Left cardiac atrium (tissue), 4 donors: ENCODE measurements around the gene YDJC. TPM values are rescaled to one million over a fixed set of nuclear protein-coding genes. Genes with fewer than 3 reads are reported as not detected.

Source experiments
- ATAC-seq, 2 donors: fragments of 200-7000 bp; cut with Tn5 transposase; one replicate each; pipeline ENCODE4 v1.9.1; 2020; ENCODE audit warnings: mild to moderate bottlenecking in 2 of 2, moderate library complexity in 2 of 2
- DNase-seq: peaks from one replicate; pipeline ENCODE4 v3.0.0-alpha.2; 2020
- intact Hi-C, 2 donors: fragments of 100-400 bp; cut with DNase I; formaldehyde crosslinking; loops; one replicate each; pipeline versions ENCODE4 v1.14.1 to v1.15.1; 2022 to 2023
- total RNA-seq, 2 donors: library from RNA; stranded (reverse); fragmentation: NEBNext Ultra II Directional; extraction: Animal tissue kit (Norgen Biotek cat#: 25700); gene quantifications; one replicate each; pipeline ENCODE4 v1.2.1, GENCODE V29; 2021
- donor health status: DM: no; HTN: yes; CAD: no.
- donor health status: DM: no; HTN: yes; CAD: no; lungs with severe emphysema.
- donor health status: DM: yes; HTN: yes; CAD: no.
- donor health status: Dilated cardiomyopathy.

Gene YDJC
- total RNA-seq, 2 donors from 2014 or later, result 5.7 to 6.4 TPM

DNA sequence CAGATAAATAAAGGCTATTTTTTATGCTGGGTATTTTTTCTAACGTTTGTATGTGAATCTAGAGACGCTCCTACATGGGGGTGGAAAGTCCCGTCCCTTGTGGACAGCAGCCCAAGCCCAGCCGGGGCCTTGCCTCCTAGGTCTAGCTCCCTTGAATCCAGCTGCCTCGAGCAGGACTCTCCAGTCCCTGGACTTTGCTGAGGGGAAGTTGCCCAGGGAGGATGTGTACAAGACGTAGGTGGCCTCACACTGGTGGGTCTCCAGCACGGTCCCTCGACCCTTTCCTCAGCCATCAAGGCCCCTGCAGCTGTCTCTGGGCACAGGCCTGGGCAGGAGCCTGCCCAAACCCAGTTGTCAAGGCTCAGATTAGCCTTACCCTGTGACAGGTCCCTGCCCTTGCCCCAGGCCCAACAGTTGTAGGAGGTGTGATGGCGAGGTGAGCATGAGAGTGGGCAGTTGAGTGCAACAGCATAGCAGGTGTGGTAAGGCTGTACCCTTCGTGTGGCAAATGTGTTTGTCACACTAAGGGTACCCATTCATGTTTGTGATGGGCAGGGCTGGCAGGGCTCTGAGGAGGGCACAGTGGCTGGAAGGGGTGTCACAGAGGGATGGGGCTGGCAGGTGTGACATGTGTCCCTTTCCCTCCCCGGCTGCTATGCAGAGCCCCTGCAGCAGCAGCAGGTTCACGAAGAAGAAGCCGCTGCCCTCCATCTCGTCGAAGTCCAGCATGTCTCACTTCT lies 6.1 kb upstream of the YDJC start:
- DNase-seq, result no peak
- intact Hi-C loops, result no loop called here
- no peak for ATAC-seq

DNA sequence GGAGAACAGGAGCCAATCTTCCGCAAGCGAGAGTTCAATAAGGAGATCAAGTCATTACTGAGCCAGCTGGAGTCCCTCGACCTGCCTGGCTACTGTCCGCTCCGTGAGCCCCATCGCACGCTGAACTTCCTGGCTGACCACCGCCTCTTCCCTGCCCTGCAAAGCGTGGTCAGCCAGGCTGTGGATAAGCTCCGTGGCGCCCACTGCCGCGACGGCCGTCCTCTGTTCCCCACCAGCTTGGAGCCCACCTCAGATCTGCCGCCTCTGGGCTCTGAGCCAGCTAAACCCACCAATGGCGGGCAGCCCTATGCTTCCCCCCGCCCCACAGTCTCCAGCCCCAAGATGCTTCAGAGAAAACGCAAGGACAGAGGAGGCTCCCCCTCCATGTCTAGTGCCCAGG lies 5.0 kb upstream of the YDJC start:
- intact Hi-C loops, result loop anchor here in 1 of 2 donors (5.0 kb wide), 1 partner anchor 58 kb away; no protein-coding TSS in a partner anchor
- no peak for ATAC-seq
- DNase-seq, result no peak

DNA sequence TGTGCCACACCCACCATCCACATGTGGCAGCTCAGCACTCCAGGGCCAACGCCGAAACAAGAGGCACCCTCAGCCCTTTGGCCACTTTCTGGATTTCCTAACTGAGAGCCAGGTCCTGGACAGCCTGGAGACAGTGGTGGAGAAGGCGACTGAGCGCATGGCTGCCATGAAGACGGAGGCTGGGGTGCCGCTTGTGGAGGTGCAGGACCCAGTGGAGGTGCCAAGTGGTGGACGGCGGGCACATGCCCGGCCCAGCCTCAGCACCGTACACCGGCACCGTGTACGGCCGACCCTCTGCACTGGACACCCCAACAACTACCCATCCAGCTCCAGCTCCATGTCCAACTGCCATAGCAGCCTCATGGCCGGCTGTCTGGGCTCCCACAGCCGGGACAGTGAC lies 4.3 kb upstream of the YDJC start:
- intact Hi-C loops, result loop anchor here in 1 of 2 donors (5.0 kb wide), 1 partner anchor 57 kb away; no protein-coding TSS in a partner anchor
- no peak for DNase-seq
- ATAC-seq, result no peak

DNA sequence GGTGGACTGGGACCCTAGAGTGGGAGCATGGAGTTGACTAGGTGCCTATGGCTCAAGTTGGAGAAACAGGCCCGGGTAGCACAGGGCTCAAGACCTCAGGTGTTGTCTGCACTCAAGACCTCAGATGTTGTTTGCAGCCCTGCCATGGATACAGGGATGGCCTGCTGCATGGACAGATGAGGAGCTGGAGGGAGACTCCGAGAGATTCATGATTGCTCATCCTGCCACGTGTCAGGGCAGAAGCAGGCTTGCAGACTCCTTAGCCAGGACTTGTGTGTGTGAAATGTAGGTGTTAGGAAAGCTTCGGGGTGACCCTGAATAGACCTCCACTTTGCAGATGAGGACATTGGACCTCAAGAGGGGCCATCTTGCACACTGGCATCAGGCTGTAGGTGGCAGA lies 3.7 kb upstream of the YDJC start:
- intact Hi-C loops, result loop anchor here in 1 of 2 donors (5.0 kb wide), 1 partner anchor 56 kb away; no protein-coding TSS in a partner anchor
- no peak for DNase-seq
- no peak for ATAC-seq

DNA sequence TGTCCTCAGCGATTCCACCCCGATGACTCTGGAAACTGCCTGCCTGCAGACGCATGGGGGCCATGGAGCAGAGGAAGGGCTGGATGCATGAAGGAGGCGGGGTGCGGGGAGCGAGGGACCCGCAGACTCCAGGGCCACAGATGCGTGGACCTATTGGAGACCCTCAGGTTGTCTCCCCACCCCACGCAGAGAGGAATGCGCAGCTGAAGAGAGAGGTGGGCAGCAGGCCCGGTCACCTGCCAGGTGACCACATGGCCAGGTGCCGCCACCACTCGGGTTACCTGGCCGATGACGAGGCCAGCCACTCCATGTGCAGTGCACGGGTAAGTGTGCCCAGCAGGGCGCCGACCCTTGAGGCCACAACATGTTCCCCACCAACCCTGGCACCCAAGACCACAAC lies 3.1 kb upstream of the YDJC start:
- intact Hi-C loops, result loop anchor here in 1 of 2 donors (5.0 kb wide), 1 partner anchor 56 kb away; no protein-coding TSS in a partner anchor
- ATAC-seq, result no peak
- DNase-seq, result no peak

DNA sequence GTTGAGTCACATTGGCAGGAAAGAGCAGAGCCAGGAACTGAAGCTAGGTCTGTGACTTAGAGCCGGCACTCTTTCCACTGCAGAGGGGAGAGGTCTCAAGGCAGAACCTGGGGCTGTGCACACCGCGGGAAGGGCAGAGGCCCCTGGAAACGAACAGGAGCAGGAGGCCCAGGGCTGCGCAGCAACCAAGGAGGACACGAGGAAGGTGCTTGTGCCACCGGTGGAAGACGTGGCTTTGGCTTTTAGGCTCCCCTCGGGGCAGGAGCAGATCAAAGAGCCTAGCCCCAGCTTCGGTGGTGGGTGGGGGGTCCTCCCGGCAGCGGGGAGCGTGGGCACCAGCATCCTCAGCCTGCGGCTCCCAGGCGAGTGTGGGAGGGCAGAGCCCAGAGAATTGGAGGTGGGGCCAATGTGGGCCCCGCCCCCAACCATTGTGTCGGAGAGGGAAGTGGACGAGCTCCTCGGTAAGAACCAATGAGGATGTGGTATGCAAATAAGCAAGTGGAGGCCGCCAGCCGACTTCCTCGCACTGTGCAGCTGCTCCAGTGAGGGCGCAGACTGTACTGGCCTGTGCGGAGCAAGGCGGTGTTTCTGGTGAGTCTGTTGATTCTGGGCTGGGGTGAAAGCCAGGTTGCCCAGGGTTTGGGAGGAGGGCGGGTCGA lies 2.5 kb upstream of the YDJC start, which contains the start of gene CCDC116:
TSS of gene CCDC116 (plus strand) at position 524 of the 659 bp plus-strand sequence. CDS start 422 bp downstream, outside the sequence.
- intact Hi-C loops, result loop anchor here in 1 of 2 donors (5.0 kb wide), 1 partner anchor 55 kb away; no protein-coding TSS in a partner anchor
- no peak for DNase-seq
- ATAC-seq, result no peak

DNA sequence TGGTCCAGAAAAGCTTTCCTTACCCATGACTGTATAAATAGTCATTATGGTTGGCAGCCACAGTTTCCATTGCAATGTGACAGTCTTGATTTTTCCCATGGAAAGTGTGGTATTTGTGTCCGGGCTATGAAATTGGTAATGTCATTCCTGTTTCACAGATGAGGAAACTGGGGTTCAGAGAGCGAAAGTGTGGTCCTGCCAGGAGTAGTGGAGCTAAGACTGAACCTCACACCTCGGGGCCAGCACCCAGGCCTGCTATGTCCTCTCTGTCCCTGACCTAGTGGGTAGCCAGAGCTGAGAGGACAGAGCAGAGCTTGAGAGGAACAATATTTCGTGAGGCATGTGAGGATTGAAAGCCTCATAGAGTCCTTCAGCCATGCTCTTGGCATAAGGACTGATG lies 1.2 kb upstream of the YDJC start:
- DNase-seq, result no peak
- ATAC-seq, result no peak
- intact Hi-C loops, result loop anchor here in 1 of 2 donors (5.0 kb wide), 1 partner anchor 54 kb away; no protein-coding TSS in a partner anchor

DNA sequence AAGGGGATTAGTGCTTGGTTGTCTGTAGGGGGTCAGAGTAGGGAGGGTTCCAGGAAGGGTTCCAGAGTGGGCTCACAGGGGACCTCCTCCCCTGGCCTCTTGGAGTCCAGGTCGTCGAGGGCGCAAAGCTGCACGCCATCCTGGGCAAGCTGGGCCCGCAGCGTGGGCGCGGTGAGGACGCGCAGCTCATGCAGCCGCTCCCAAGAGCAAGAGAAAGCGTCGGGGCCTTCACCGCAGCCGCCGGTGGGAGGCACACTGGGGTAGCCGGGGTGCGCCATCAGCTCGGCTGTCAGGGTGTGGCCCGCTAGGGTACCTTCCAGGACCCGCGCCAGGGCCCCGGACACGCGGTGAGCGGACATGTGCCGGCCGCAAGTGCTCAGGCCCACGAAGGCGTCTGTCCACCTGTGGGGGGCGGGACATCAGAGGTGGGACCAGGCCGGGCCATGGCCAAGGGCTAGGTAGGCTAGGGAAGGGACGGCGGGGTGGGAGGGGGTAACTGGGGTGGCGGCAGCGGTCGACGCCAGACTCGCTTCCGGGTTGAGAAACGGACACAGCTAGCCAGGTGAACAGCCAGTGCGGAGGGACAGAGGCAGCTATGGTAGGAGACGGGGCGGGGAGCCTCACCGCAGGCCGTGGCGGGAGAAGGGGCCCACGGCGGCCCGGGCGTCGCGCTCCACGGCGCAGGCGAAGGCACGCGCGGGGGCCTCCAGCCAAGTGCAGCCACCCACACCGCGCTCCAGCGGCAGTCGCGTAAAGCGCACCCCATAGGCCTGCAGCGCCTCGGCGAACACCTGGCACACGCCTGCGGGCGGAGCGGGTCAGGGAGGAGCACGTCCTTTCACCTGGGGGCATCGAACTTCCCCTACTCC lies 1.2 kb downstream of the YDJC start:
- intact Hi-C loops, result loop anchor here in 1 of 2 donors (5.0 kb wide), 1 partner anchor 36 kb away; no protein-coding TSS in a partner anchor
- no peak for DNase-seq
- ATAC-seq, result peak in 1 of 2 donors; percentile 1

DNA sequence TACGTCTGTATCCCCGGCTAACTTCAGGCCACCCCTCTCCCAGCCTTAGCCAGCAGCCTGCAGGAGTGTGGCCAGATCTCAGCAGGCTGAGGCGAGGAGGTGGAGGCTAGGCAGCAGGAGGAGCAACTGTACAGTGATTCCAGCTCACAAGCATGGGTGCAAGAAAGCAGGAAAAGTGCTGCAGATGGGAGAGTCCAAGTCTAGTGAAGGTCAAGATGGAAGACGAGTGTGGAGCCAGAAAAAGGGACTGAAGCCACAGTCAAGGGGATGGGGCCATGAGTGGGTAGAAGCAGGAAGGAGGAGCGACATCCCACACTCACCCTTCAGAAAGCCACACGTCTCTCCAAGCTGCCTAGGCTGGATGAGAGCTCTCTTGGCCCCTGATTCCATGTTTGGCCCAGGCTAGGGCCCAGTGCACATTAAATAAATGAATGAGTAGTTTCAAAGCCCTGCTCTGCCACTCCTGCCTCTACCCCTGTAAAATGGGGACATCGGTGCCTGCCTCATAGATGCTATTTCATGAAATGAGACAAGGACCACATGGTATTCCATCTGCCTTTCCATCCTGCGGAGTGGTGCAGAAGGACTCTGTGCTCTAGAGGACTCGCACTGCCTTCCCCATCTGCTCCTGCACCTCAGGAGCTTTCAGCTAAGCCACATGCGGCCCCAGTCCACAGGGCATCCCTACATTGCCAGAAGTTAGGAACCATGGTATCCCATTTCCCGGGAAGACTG lies 2.9 kb downstream of the YDJC start:
- DNase-seq (no peak), ATAC-seq (no peak)
- intact Hi-C loops, result loop anchor here in 1 of 2 donors (5.0 kb wide), 1 partner anchor 35 kb away; no protein-coding TSS in a partner anchor

DNA sequence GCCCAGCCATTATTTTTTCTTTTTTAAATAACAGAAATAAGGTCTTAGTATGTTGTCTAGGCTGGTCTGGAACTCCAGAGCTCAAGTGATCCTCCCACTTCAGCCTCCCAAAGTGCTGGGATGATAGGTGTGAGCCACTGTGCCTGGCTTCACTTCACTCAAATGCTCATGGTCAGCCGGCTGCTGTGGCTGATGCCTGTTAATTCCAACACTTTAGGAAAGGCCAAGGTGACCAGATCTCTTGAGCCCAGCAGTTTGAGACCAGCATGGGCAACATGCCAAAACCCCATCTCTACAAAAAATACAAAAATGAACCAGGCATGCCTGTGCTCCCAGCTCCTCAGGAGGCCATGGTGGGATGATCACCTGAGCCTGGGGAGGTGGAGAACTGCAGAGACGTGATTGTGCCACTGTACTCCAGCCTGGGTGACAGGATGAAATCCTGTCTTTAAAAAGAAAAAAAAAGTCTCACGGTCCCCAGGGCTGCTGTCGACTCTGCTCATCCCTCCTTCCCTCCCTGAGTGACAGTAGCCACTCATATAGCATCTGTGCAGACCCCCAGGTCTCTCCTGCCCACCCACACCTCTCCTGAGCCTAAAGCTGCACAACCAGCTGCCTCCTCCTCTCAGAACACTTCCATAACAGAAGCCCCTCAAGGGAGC lies 3.6 kb downstream of the YDJC start:
- DNase-seq (no peak), ATAC-seq (no peak)
- intact Hi-C loops, result loop anchor here in 1 of 2 donors (5.0 kb wide), 1 partner anchor 34 kb away; no protein-coding TSS in a partner anchor

DNA sequence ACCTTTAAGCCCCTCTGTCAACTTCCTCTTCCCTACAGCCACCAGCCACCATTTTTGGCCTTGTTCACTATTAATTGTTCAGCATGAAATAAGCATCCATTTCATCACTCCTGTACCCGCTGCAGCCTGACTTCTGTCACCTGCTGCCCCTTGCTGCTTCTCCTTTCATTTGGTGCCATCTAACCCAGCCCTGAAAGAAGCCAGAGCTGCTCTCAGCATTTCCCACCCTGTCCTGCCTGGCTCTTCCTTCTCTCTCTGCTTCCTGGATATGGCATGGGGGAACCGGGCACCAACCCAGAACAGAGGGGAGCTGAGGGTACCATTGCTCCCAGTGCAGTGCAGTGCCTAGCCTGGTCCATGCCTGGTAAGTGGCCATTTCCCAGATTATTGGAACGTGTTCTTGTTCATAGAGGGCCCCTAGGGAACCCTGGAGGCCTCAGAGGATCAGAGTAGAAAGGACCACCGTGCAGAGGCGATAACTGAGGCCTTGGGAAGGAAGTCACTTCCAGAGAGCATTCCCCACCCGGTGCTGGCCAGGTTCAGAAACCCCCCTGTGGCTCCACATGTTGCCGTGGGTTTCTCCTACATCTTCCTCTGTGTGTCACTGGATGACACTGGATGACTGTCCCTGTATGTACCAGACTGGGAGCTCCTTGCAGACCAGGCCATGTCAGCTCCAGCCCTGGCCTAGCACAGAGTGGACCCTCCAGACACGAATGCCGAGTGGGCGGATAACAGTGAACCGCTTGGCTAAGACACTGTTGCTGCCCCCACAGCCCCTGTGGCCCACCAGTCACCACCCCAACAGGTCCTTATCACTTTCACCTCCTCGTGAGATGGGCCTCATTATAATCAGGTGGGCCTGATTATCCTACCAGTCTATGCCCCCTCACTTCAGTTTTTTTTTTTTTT lies 4.7 kb downstream of the YDJC start:
- no peak for ATAC-seq
- intact Hi-C loops, result loop anchor here in 1 of 2 donors (5.0 kb wide), 1 partner anchor 33 kb away; no protein-coding TSS in a partner anchor

DNA sequence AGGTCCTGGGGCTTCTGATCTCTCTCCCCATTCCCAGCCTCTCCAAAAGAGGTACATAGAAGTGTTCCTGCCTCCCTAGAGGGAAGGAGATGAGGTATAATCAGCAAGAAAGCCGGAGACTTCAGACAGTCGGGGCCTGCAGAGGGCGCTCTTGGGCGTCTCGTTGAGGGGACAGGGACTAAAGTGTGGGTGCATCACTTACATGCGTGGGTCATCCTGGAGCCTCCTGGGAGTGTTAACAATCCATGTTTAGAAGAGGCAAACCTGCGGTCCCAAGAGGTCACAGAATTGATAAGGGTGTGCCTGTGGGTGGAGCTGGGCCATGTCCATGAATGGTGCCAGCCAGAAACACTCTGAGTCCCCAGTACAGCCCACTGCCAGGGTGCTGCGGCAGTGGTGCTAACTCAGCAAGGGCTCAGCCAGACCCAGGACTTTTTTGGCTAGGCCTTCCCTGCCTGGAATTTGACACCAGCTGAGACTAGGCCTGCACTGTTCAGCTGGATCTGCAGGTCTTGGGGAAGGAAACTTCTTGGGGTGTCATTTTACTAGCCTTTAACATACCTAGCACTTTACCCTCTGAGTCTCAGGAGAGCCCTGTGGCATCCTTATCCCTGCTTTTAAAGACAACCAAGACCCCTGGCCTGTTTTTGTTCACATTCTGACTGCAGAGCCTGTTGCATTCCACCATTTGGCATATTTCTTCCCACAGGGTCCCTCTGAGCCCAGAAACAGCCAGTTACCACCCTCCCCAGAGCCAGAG lies 5.5 kb downstream of the YDJC start:
- DNase-seq, result no peak
- peak; percentile 30 to 65 for ATAC-seq
- intact Hi-C loops, result no loop called here

More for the DNA sequence above, 4.7 kb downstream of the YDJC start:
- no peak for DNase-seq

DNA sequence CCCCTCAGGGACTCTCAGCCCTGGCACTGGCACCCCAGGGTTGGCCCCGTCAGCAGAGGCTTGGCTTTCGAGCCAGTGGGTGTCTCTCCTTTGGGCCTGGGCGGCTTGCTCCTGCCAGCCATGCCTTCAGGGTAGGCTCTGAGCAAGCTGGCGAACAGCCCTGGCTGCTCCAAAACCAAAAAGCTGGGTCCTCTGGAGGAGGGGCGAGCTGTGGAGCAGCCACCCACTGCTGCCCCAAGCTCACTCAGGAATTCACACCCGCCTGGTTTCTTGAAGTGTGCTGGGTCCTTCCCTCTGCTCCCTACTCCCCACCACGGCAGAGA lies 6.2 kb downstream of the YDJC start:
- intact Hi-C loops, result no loop called here
- DNase-seq (no peak), ATAC-seq (peak in 1 of 2 donors; percentile 5)

DNA sequence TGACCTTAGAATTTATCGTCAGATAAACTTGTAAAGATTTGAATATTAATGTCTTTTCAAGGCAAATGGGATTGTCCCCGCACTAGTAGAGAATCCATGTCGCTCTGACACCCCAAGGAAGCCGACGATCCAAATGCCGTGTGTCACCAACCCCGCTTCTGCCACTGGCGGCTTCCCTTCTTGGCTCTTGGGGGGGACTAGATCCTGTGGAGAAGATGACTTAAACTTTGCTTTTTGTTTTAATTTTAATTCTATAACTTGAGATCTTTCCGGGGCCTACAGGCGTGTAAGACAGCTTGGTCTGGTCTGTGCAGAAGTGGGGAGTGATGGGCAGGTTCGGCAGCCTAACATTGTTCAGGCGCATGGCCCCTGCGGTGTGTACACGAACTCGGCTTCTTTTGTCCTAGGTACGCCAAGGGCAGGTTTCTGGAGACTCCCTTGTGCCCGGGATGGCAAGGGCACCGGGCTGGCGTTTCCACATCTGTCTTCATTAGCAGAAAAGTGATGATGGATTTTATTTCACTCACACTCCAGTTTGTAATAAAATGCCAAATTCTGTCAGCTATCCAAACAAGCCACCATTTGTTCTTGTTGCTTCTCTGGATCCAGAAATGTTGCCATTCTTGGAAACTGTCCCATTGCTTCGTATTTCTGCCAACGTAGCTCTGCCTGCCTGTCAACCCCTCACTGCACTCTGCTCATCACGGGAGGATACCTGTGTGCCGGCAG lies 6.7 kb downstream of the YDJC start:
- intact Hi-C loops, result no loop called here
- no peak for ATAC-seq
- DNase-seq, result no peak
